Body of pancreas (tissue), 4 donors: Measurements from ENCODE around the gene SRP54. TPM values are rescaled to one million over a fixed set of nuclear protein-coding genes. Genes with fewer than 3 reads are reported as not detected.

Experiments used
- ATAC-seq: fragments of 150-250 bp; one replicate; pipeline ENCODE4 v1.9.1; 2016
- DNase-seq, 4 donors: peaks; one replicate each; pipeline ENCODE4 v3.0.0-alpha.2; 2019
- H3K27ac ChIP-seq, 4 donors: fragments of 200-600 bp; sonication (generic); 1 replicate in 3 of 4; 2 replicates in 1 of 4; pipeline versions ENCODE4 v1.5.1 to v1.6.1; 2016 to 2019; ENCODE audit warnings: mild to moderate bottlenecking in 1 of 4, mixed read lengths in 1 of 4, moderate library complexity in 1 of 4
- H3K27me3 ChIP-seq, 2 donors: fragments of 200-600 bp; sonication (generic); one replicate each; pipeline ENCODE4 v1.6.0; 2016; ENCODE audit warnings: mild to moderate bottlenecking in 1 of 2
- H3K36me3 ChIP-seq, 2 donors: fragments of 200-600 bp; sonication (generic); replicated peaks in 1 of 2; 2 replicates each; pipeline ENCODE4 v1.5.1; 2016; ENCODE audit warnings: low read depth in 2 of 2; ENCODE audit not compliant: insufficient read depth in 1 of 2
- H3K4me1 ChIP-seq: fragments of 200-600 bp; sonication (generic); one replicate; pipeline ENCODE4 v1.6.0; 2016
- H3K4me3 ChIP-seq, 2 donors: fragments of 200-600 bp; sonication (generic); 1 replicate in 1 of 2; 2 replicates in 1 of 2; pipeline ENCODE4 v1.5.1; 2016 to 2019
- H3K9me3 ChIP-seq, 3 donors: fragments of 200-600 bp; sonication (generic); 1 replicate in 2 of 3; 2 replicates in 1 of 3; pipeline ENCODE4 v1.5.1; 2016
- CTCF ChIP-seq, 7 experiments: fragments of 450-650 bp in 4 of 7; fragments of 200-600 bp in 3 of 7; sonication (generic) in 3 of 7; IDR thresholded peaks; one replicate each; pipeline ENCODE4 v1.5.1; 2016 to 2019; ENCODE audit warnings: antibody characterized with exemption in 7 of 7
- POLR2A ChIP-seq, 3 donors: fragments of 450-650 bp; IDR thresholded peaks; one replicate each; pipeline ENCODE4 v1.6.1; 2016; ENCODE audit warnings: antibody characterized with exemption in 3 of 3, mild to moderate bottlenecking in 2 of 3
- WGBS, 2 donors: methylation state at CpG; one replicate each; pipeline ENCODE4 v1.1.5; 2017; 5-methylcytosine and 5-hydroxymethylcytosine counted together
- intact Hi-C: fragments of 100-400 bp; cut with DNase I; formaldehyde crosslinking; loops from one replicate; pipeline ENCODE4 v1.15.1; 2023
- total RNA-seq, 2 donors: library from RNA; depleted of rRNA; stranded (reverse); fragments of >200 nt; gene quantifications; one replicate each; pipeline ENCODE4 v1.1.0, GENCODE V29; 2016

The SRP54 gene
- total RNA-seq, 2 donors from 2014 or later = 38.2 to 61.5 TPM

- DNase-seq (no peak), ATAC-seq (no peak)
- H3K27me3 ChIP-seq = no peaks in the 10 kb centered on the region
- no peaks in the 10 kb centered on the region for H3K36me3 ChIP-seq
- no peak overlapping the region for H3K27ac ChIP-seq
- H3K4me1 ChIP-seq = peaks cover 56% of the 10 kb centered on the region
- TF ChIP-seq POLR2A (IDR thresholded peaks at IDR 0.05) (no peak), CTCF (IDR thresholded peaks at IDR 0.05) (no peak)
- intact Hi-C loops = no loop called here
- no peak overlapping the region for H3K4me3 ChIP-seq
- no peaks in the 10 kb centered on the region for H3K9me3 ChIP-seq
- WGBS, 2 donors = 59 to 71% methylated on average over 3 of the region's 3 CpGs
These were observed 2.9 kb downstream of the SRP54 start for GRCh38 chr14:34985740-34986139.

DNA sequence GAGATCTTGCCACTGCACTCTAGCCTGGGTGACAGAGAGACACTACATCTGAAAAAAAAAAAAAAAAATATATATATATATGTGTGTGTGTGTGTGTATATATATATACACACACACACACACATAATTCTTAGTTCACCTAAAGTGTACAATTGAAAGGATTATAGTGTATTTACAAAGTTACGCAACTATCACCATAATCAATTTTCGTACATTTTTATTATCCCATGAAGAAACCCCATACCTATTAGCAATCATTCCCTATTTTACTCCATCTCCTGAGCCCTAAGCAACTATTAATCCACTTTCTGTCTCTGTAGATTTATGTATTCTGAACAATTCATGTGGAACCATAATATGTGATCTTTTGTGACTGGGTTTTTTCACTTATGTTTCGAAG lies 4.4 kb downstream of the SRP54 start:
- intact Hi-C loops = no loop called here
- WGBS, 2 donors = 69 to 73% methylated on average over 3 of the region's 3 CpGs
- Histone ChIP-seq H3K9me3 (no peaks in the 10 kb centered on the region), H3K36me3 (no peaks in the 10 kb centered on the region), H3K27ac (no peak overlapping the region), H3K4me3 (no peak overlapping the region), H3K27me3 (no peaks in the 10 kb centered on the region), H3K4me1 (peaks cover 50% of the 10 kb centered on the region)
- no peak for TF ChIP-seq POLR2A (IDR thresholded peaks at IDR 0.05)
- no peak for TF ChIP-seq CTCF (IDR thresholded peaks at IDR 0.05)
- DNase-seq = no peak
- no peak for ATAC-seq

- intact Hi-C loops = no loop called here
- DNase-seq (no peak), ATAC-seq (no peak)
- TF ChIP-seq POLR2A (IDR thresholded peaks at IDR 0.05) (no peak), CTCF (IDR thresholded peaks at IDR 0.05) (no peak)
- Histone ChIP-seq H3K27ac (no peak overlapping the region), H3K4me3 (no peak overlapping the region), H3K4me1 (peaks cover 39% of the 10 kb centered on the region), H3K27me3 (no peaks in the 10 kb centered on the region), H3K9me3 (no peaks in the 10 kb centered on the region), H3K36me3 (no peaks in the 10 kb centered on the region)
These were observed 7.0 kb downstream of the SRP54 start for GRCh38 chr14:34989762-34990161.

- no peaks in the 10 kb centered on the region for H3K27me3 ChIP-seq
These were observed 10.6 kb downstream of the SRP54 start for GRCh38 chr14:34993426-34993825.

More at GRCh38 chr14:34993426-34993825, 10.6 kb downstream of the SRP54 start:
- peaks cover 17% of the 10 kb centered on the region for H3K4me1 ChIP-seq
- WGBS, 2 donors = 98% methylated on average over 3 of the region's 3 CpGs
- no peak for DNase-seq
- no peak overlapping the region for H3K27ac ChIP-seq
- intact Hi-C loops = no loop called here
- H3K9me3 ChIP-seq = no peaks in the 10 kb centered on the region
- TF ChIP-seq POLR2A (IDR thresholded peaks at IDR 0.05) (no peak), CTCF (IDR thresholded peaks at IDR 0.05) (no peak)
- no peak for ATAC-seq
- H3K36me3 ChIP-seq = peaks cover 0 to 2% of the 10 kb centered on the region in 2 donors
- H3K4me3 ChIP-seq = no peak overlapping the region
